ENCODE measurements around the gene CFAP141. TPM values are rescaled to one million over a fixed set of nuclear protein-coding genes. Genes with fewer than 3 reads are reported as not detected.
A peak's percentile ranks its signal among the peaks of the same experiment; 100 is the strongest.

CFAP141 gene
- total and polyA plus RNA-seq, 8 donors = not detected

- 40 to 54% (median 49%) methylated on average over 10 of the region's 10 CpGs for WGBS, 5 donors
- peak; percentile 51 to 82 for DNase-seq
- Histone ChIP-seq H3K4me3 (peak overlapping the region in 3 of 4 donors; percentile 5 to 99 (median 86)), H3K36me3 (peaks cover 18 to 36% (median 20%) of the 10 kb centered on the region in 4 donors), H3K27me3 (no peaks in the 10 kb centered on the region), H3K4me1 (peaks cover 64 to 79% (median 73%) of the 10 kb centered on the region in 4 donors), H3K27ac (peak overlapping the region; percentile 77 to 99 (median 97)), H3K9me3 (no peaks in the 10 kb centered on the region)
- TF ChIP-seq POLR2AphosphoS5 (IDR thresholded peaks at IDR 0.05) (peak in 2 of 3 donors; percentile 79 to 82), CTCF (IDR thresholded peaks at IDR 0.05) (no peak)
- intact Hi-C loops (cut with DNase I; ENCODE audit: low total_unique reads) = no loop called here
Observed at GRCh38 chr1:154178911-154179811, 27.0 kb downstream of the CFAP141 start.

- WGBS, 5 donors = 21 to 39% (median 31%) methylated on average over 2 of the region's 2 CpGs
- no peak for DNase-seq
- TF ChIP-seq CTCF (IDR thresholded peaks at IDR 0.05) = no peak
- no peak for TF ChIP-seq POLR2AphosphoS5 (IDR thresholded peaks at IDR 0.05)
- no peak for TF ChIP-seq EP300 (IDR thresholded peaks at IDR 0.05)
- TF ChIP-seq POLR2A (IDR thresholded peaks at IDR 0.05) = no peak
- H3K36me3 ChIP-seq = peaks cover 30 to 48% (median 32%) of the 10 kb centered on the region in 4 donors
- peaks cover 64 to 71% (median 69%) of the 10 kb centered on the region in 4 donors for H3K4me1 ChIP-seq
- peak overlapping the region in 4 of 5 donors; percentile 77 to 99 (median 97) for H3K27ac ChIP-seq
- H3K4me3 ChIP-seq = peak overlapping the region in 2 of 4 donors; percentile 86 to 99
- intact Hi-C loops (cut with DNase I; ENCODE audit: low total_unique reads) = no loop called here
- no peaks in the 10 kb centered on the region for H3K27me3 ChIP-seq
- no peaks in the 10 kb centered on the region for H3K9me3 ChIP-seq
Observed at GRCh38 chr1:154178013-154178412, 28.1 kb downstream of the CFAP141 start.

GRCh38 chr1:154176337-154176736, 29.8 kb downstream of the CFAP141 start:
- intact Hi-C loops (cut with DNase I; ENCODE audit: low total_unique reads) = no loop called here
- DNase-seq = peak in 1 of 2 donors; percentile 82
- Histone ChIP-seq H3K4me1 (peaks cover 56 to 61% (median 59%) of the 10 kb centered on the region in 4 donors), H3K9me3 (no peaks in the 10 kb centered on the region), H3K27ac (peak overlapping the region in 3 of 5 donors; percentile 61 to 97 (median 70)), H3K36me3 (peaks cover 46 to 64% (median 49%) of the 10 kb centered on the region in 4 donors), H3K4me3 (no peak overlapping the region), H3K27me3 (no peaks in the 10 kb centered on the region)
- no peak for TF ChIP-seq POLR2A (IDR thresholded peaks at IDR 0.05)
- TF ChIP-seq EP300 (IDR thresholded peaks at IDR 0.05) = no peak
- peak in 1 of 3 donors; percentile 39 for TF ChIP-seq POLR2AphosphoS5 (IDR thresholded peaks at IDR 0.05)
- no peak for TF ChIP-seq CTCF (IDR thresholded peaks at IDR 0.05)
- WGBS, 5 donors = 28 to 39% (median 37%) methylated on average over 2 of the region's 2 CpGs

GRCh38 chr1:154174654-154175053, 31.5 kb downstream of the CFAP141 start:
- Histone ChIP-seq H3K9me3 (no peaks in the 10 kb centered on the region), H3K4me3 (no peak overlapping the region), H3K4me1 (peaks cover 40 to 45% (median 42%) of the 10 kb centered on the region in 4 donors), H3K27me3 (no peaks in the 10 kb centered on the region), H3K27ac (no peak overlapping the region), H3K36me3 (peaks cover 63 to 78% (median 64%) of the 10 kb centered on the region in 4 donors)
- 87 to 98% (median 92%) methylated on average over 4 of the region's 4 CpGs for WGBS, 5 donors
- intact Hi-C loops (cut with DNase I; ENCODE audit: low total_unique reads) = no loop called here
- TF ChIP-seq CTCF (IDR thresholded peaks at IDR 0.05) = no peak
- TF ChIP-seq EP300 (IDR thresholded peaks at IDR 0.05) = no peak
- no peak for TF ChIP-seq POLR2AphosphoS5 (IDR thresholded peaks at IDR 0.05)
- TF ChIP-seq POLR2A (IDR thresholded peaks at IDR 0.05) = no peak
- no peak for DNase-seq
